CD14-positive monocyte (primary cell): ENCODE data around the gene CACNA1C. TPM values are rescaled to one million over a fixed set of nuclear protein-coding genes. Genes with fewer than 3 reads are reported as not detected.

Source experiments
- DNase-seq, 3 donors: peaks; one replicate each; pipeline ENCODE4 v3.0.0-alpha.2; 2011 to 2022
- H2AFZ ChIP-seq: 2 replicates; pipeline ENCODE4 v1.6.0; 2012; ENCODE audit warnings: mild to moderate bottlenecking, low read depth, low read length, inconsistent platforms; ENCODE audit not compliant: insufficient read depth, poor library complexity, severe bottlenecking
- H3K27ac ChIP-seq, 2 donors: 1 replicate in 1 of 2; 2 replicates in 1 of 2; pipeline ENCODE4 v1.5.1; 2012 to 2013; ENCODE audit warnings: low read length in 2 of 2, control low read depth in 1 of 2, inconsistent platforms in 1 of 2, low read depth in 1 of 2, mild to moderate bottlenecking in 1 of 2
- H3K27me3 ChIP-seq, 2 donors: one replicate each; pipeline versions ENCODE4 v1.6.0 to v1.6.1; 2011 to 2013; ENCODE audit warnings: low read length in 2 of 2; ENCODE audit not compliant: control insufficient read depth in 2 of 2, insufficient read depth in 2 of 2
- H3K36me3 ChIP-seq, 2 donors: replicated peaks in 1 of 2; 1 replicate in 1 of 2; 2 replicates in 1 of 2; pipeline versions ENCODE4 v1.5.1 to v1.6.1; 2012 to 2013; ENCODE audit warnings: low read length in 2 of 2, control low read depth in 1 of 2, inconsistent platforms in 1 of 2, mild to moderate bottlenecking in 1 of 2; ENCODE audit not compliant: insufficient read depth in 2 of 2, control insufficient read depth in 1 of 2
- H3K4me1 ChIP-seq, 2 donors: 1 replicate in 1 of 2; 2 replicates in 1 of 2; pipeline versions ENCODE4 v1.5.1 to v1.6.1; 2012 to 2013; ENCODE audit warnings: low read length in 2 of 2, control low read depth in 1 of 2, inconsistent platforms in 1 of 2, mild to moderate bottlenecking in 1 of 2, moderate library complexity in 1 of 2; ENCODE audit not compliant: insufficient read depth in 2 of 2, control insufficient read depth in 1 of 2
- H3K4me2 ChIP-seq: replicated peaks from 2 replicates; pipeline ENCODE3; 2012; ENCODE audit warnings: low read length, moderate library complexity, mild to moderate bottlenecking; ENCODE audit not compliant: poor library complexity, severe bottlenecking; ENCODE audit errors: extremely low read depth
- H3K4me3 ChIP-seq, 3 experiments: fragments of 200-600 bp in 1 of 3; sonication (generic) in 1 of 3; replicated peaks in 1 of 3; 1 replicate in 2 of 3; 2 replicates in 1 of 3; pipeline ENCODE4 v1.5.1; 2011 to 2013; ENCODE audit warnings: low read length in 3 of 3, mild to moderate bottlenecking in 3 of 3, control low read depth in 2 of 3, low read depth in 2 of 3, inconsistent platforms in 1 of 3, moderate library complexity in 1 of 3
- H3K79me2 ChIP-seq: 2 replicates; pipeline ENCODE4 v1.6.0; 2012; ENCODE audit warnings: mild to moderate bottlenecking, control low read depth, inconsistent platforms, low read length, moderate library complexity; ENCODE audit not compliant: insufficient read depth
- H3K9ac ChIP-seq: 2 replicates; pipeline ENCODE4 v1.6.0; 2017; ENCODE audit warnings: low read length, mild to moderate bottlenecking; ENCODE audit not compliant: insufficient read depth, poor library complexity, severe bottlenecking
- H3K9me3 ChIP-seq, 2 donors: replicated peaks in 1 of 2; 1 replicate in 1 of 2; 2 replicates in 1 of 2; pipeline versions ENCODE4 v1.5.1 to v1.6.1; 2012 to 2013; ENCODE audit warnings: low read length in 2 of 2, control low read depth in 1 of 2; ENCODE audit not compliant: control insufficient read depth in 1 of 2, insufficient read depth in 1 of 2
- H4K20me1 ChIP-seq: 2 replicates; pipeline ENCODE4 v1.6.0; 2012; ENCODE audit warnings: mild to moderate bottlenecking, low read length, control low read depth, moderate library complexity; ENCODE audit not compliant: insufficient read depth
- H3K27ac Mint-ChIP-seq, 7 donors: one replicate each; pipeline ENCODE4 v1.8.0; 2020; ENCODE audit warnings: mild to moderate bottlenecking in 7 of 7, mixed read lengths in 7 of 7, moderate library complexity in 6 of 7, inconsistent platforms in 2 of 7
- H3K27me3 Mint-ChIP-seq, 3 donors: one replicate each; pipeline ENCODE4 v1.8.0; 2021 to 2022; ENCODE audit warnings: low read depth in 3 of 3, mild to moderate bottlenecking in 3 of 3, mixed read lengths in 3 of 3, moderate library complexity in 3 of 3, inconsistent platforms in 1 of 3
- H3K36me3 Mint-ChIP-seq, 2 donors: one replicate each; pipeline ENCODE4 v1.8.0; 2020; ENCODE audit warnings: mixed read lengths in 2 of 2, inconsistent platforms in 1 of 2, mild to moderate bottlenecking in 1 of 2
- H3K4me1 Mint-ChIP-seq: one replicate; pipeline ENCODE4 v1.8.0; 2020; ENCODE audit warnings: mild to moderate bottlenecking, mixed read lengths
- H3K4me3 Mint-ChIP-seq, 2 donors: one replicate each; pipeline ENCODE4 v1.8.0; 2020; ENCODE audit warnings: mild to moderate bottlenecking in 2 of 2, mixed read lengths in 2 of 2, moderate library complexity in 1 of 2
- H3K9me3 Mint-ChIP-seq, 7 donors: one replicate each; pipeline ENCODE4 v1.8.0; 2020 to 2022; ENCODE audit warnings: mixed read lengths in 7 of 7, mild to moderate bottlenecking in 6 of 7, moderate library complexity in 6 of 7, inconsistent platforms in 2 of 7
- CTCF ChIP-seq: fragments of 200-600 bp; IDR thresholded peaks from one replicate; pipeline ENCODE4 v1.8.0; 2022; ENCODE audit warnings: antibody characterized with exemption, mild to moderate bottlenecking
- WGBS: methylation state at CpG from one replicate; pipeline ENCODE4 v1.1.5; 2013; ENCODE audit warnings: missing lambda C conversion rate; ENCODE audit not compliant: insufficient coverage; 5-methylcytosine and 5-hydroxymethylcytosine counted together
- intact Hi-C, 2 donors: fragments of 100-400 bp; cut with micrococcal nuclease; formaldehyde crosslinking; loops; one replicate each; pipeline versions ENCODE4 v1.15.0 to v1.15.1; 2023
- polyA plus RNA-seq, 3 donors: library from polyadenylated mRNA; depleted of rRNA in 1 of 3; unstranded in 2 of 3; stranded (reverse) in 1 of 3; fragments of 300-500 nt in 2 of 3; fragments of >200 nt in 1 of 3; fragmentation: Illumina TruSeq in 2 of 3; gene quantifications; 1 replicate in 2 of 3; 2 replicates in 1 of 3; pipeline ENCODE4 v1.2.3, GENCODE V29; 2012 to 2021

Gene CACNA1C
- polyA plus RNA-seq, 3 donors, result not detected

- Histone ChIP-seq H3K4me1 (peaks cover 67 to 72% of the 10 kb centered on the region in 2 donors), H3K36me3 (no peaks in the 10 kb centered on the region), H3K9ac (no peak overlapping the region), H3K4me2 (no peak overlapping the region), H4K20me1 (no peaks in the 10 kb centered on the region), H3K79me2 (no peaks in the 10 kb centered on the region), H3K27me3 (no peaks in the 10 kb centered on the region), H3K27ac (no peak overlapping the region), H3K9me3 (no peaks in the 10 kb centered on the region), H2AFZ (peak overlapping the region; percentile 79), H3K4me3 (no peak overlapping the region)
- peaks cover 0 to 1% (median 1%) of the 10 kb centered on the region in 3 donors for H3K27me3 Mint-ChIP-seq
- peak overlapping the region in 3 of 7 donors; percentile 20 to 61 (median 30) for H3K27ac Mint-ChIP-seq
- H3K4me1 Mint-ChIP-seq, result peaks cover 73% of the 10 kb centered on the region
- no peak for TF ChIP-seq CTCF
- intact Hi-C loops, result loop anchor here (5.0 kb wide), 2 partner anchors 37 to 72 kb away; no protein-coding TSS in a partner anchor
- no peaks in the 10 kb centered on the region for H3K36me3 Mint-ChIP-seq
- DNase-seq, result no peak
- WGBS, result 98% methylated on average over 10 of the region's 14 CpGs
- H3K4me3 Mint-ChIP-seq, result no peak overlapping the region
- peaks cover 2 to 7% (median 3%) of the 10 kb centered on the region in 7 donors for H3K9me3 Mint-ChIP-seq
Observed at GRCh38 chr12:2285462-2285861, 232.7 kb downstream of the CACNA1C start.

DNA sequence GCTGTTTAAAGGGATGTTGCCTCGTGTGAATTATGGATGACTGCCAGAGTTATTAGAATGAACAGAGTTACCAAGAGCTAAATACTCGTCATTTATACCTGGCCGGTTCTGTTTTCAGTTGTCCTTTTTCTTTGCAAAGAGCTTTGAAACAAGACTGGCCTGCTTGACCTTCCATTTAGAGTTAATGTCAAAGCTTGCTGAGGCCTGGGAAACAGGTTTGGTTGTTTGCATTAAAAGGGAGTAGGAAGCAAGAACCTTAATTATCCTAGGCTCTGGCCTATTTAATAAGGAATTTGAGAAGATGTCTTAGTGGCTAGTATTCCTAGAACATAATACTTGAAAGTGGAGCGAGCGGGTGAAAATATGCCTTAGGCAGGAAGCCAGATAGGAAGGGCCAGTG, 233.3 kb downstream of the CACNA1C start:
- peaks cover 73 to 78% of the 10 kb centered on the region in 2 donors for H3K4me1 ChIP-seq
- H3K36me3 Mint-ChIP-seq, result no peaks in the 10 kb centered on the region
- H3K36me3 ChIP-seq, result no peaks in the 10 kb centered on the region
- no peaks in the 10 kb centered on the region for H3K27me3 ChIP-seq
- no peak overlapping the region for H3K4me3 ChIP-seq
- no peak for DNase-seq
- no peak overlapping the region for H2AFZ ChIP-seq
- no peaks in the 10 kb centered on the region for H4K20me1 ChIP-seq
- TF ChIP-seq CTCF, result no peak
- H3K9ac ChIP-seq, result no peak overlapping the region
- peaks cover 79% of the 10 kb centered on the region for H3K4me1 Mint-ChIP-seq
- no peaks in the 10 kb centered on the region for H3K79me2 ChIP-seq
- H3K27ac Mint-ChIP-seq, result no peak overlapping the region
- H3K9me3 ChIP-seq, result no peaks in the 10 kb centered on the region
- 71% methylated on average over 3 of the region's 5 CpGs for WGBS
- intact Hi-C loops, result loop anchor here (5.0 kb wide), 2 partner anchors 36 to 71 kb away; no protein-coding TSS in a partner anchor
- no peak overlapping the region for H3K4me2 ChIP-seq
- H3K27ac ChIP-seq, result no peak overlapping the region
- H3K27me3 Mint-ChIP-seq, result peaks cover 0 to 1% (median 1%) of the 10 kb centered on the region in 3 donors
- no peak overlapping the region for H3K4me3 Mint-ChIP-seq
- H3K9me3 Mint-ChIP-seq, result peaks cover 0 to 7% (median 2%) of the 10 kb centered on the region in 7 donors
